Tibial artery (tissue), 4 donors: Measurements from ENCODE around the gene TNFRSF13B.
"Not testable (repeated sequence)": the region's sequence is repeated elsewhere in the genome, so short reads cannot be mapped to it uniquely, and the experiment has no call there.

ENCODE experiments used
- DNase-seq, 2 donors: peaks; one replicate each; pipeline ENCODE4 v3.0.0-alpha.2; 2019
- H3K27ac ChIP-seq, 2 donors: fragments of 200-600 bp; sonication (generic) in 1 of 2; 1 replicate in 1 of 2; 2 replicates in 1 of 2; pipeline ENCODE4 v1.5.1; 2018 to 2019; ENCODE audit warnings: mild to moderate bottlenecking in 1 of 2
- H3K27me3 ChIP-seq, 2 donors: fragments of 200-600 bp; sonication (generic) in 1 of 2; one replicate each; pipeline versions ENCODE4 v1.5.1 to v1.6.0; 2016 to 2019
- H3K36me3 ChIP-seq, 3 donors: fragments of 200-600 bp; sonication (generic) in 2 of 3; one replicate each; pipeline ENCODE4 v1.5.1; 2016 to 2019; ENCODE audit warnings: mild to moderate bottlenecking in 2 of 3
- H3K4me1 ChIP-seq, 4 donors: fragments of 200-600 bp; sonication (generic) in 2 of 4; 1 replicate in 3 of 4; 2 replicates in 1 of 4; pipeline ENCODE4 v1.5.1; 2016 to 2019
- H3K4me3 ChIP-seq, 2 donors: fragments of 200-600 bp; sonication (generic) in 1 of 2; 1 replicate in 1 of 2; 2 replicates in 1 of 2; pipeline ENCODE4 v1.5.1; 2018 to 2019; ENCODE audit warnings: mild to moderate bottlenecking in 2 of 2
- H3K9me3 ChIP-seq, 3 donors: fragments of 200-600 bp; sonication (generic) in 1 of 3; one replicate each; pipeline ENCODE4 v1.5.1; 2016 to 2019
- intact Hi-C: fragments of 100-400 bp; cut with DNase I; formaldehyde crosslinking; loops from one replicate; pipeline ENCODE4 v1.15.0; 2023; ENCODE audit warnings: low total_unique reads
- TF ChIP-seq, protein P1 (sequence below), 2 experiments: fragments of 200-600 bp in 1 of 2; fragments of 450-650 bp in 1 of 2; IDR thresholded peaks; one replicate each; pipeline ENCODE4 v1.5.1; 2017 to 2019; ENCODE audit warnings: antibody characterized with exemption in 2 of 2, mild to moderate bottlenecking in 1 of 2, moderate library complexity in 1 of 2

The TNFRSF13B gene

DNA sequence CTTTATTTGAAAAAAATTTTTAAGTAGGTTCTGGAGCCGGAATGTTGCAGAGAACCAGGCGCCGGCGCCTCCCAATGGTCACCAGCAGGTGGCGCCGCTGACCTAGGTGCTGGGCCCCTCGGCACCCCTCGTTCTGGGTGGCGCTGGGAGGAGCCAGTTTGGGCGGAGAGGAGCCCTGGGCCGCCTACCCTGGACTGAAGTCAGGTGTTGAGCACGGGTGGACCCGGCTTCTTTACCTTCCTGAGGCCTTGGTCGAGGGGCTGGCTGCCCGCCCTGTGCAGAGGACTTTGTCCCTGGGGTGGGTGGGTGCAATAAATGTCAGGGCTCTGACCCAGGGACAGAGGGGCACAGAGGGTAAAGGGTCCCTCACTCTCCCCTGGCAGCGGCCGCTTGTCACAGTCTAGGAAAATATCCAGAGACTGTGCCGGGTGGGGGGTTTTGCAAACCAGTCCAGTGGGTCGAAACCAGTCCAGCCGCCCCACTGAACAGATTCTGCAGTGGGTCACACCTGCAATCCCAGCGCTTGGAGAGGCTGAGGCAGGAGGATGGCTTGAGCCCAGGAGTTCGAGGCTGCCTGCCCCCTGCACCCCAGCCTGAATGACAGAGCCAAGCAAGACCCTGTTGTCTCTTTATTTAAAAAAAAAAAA lies 30.1 kb upstream of the TNFRSF13B start:
- intact Hi-C loops, result loop anchor here (5.0 to 10.0 kb wide), 4 partner anchors 123 to 310 kb away; partner anchors contain the start of genes FLCN and PLD6
- TF ChIP-seq, protein P1, sequence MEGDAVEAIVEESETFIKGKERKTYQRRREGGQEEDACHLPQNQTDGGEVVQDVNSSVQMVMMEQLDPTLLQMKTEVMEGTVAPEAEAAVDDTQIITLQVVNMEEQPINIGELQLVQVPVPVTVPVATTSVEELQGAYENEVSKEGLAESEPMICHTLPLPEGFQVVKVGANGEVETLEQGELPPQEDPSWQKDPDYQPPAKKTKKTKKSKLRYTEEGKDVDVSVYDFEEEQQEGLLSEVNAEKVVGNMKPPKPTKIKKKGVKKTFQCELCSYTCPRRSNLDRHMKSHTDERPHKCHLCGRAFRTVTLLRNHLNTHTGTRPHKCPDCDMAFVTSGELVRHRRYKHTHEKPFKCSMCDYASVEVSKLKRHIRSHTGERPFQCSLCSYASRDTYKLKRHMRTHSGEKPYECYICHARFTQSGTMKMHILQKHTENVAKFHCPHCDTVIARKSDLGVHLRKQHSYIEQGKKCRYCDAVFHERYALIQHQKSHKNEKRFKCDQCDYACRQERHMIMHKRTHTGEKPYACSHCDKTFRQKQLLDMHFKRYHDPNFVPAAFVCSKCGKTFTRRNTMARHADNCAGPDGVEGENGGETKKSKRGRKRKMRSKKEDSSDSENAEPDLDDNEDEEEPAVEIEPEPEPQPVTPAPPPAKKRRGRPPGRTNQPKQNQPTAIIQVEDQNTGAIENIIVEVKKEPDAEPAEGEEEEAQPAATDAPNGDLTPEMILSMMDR (IDR thresholded peaks at IDR 0.05), result peak; percentile 92 to 99
- Histone ChIP-seq H3K27ac (no peak overlapping the region), H3K36me3 (no peaks in the 10 kb centered on the region), H3K4me1 (peaks cover 0 to 30% (median 23%) of the 10 kb centered on the region in 4 donors), H3K9me3 (no peaks in the 10 kb centered on the region), H3K4me3 (no peak overlapping the region), H3K27me3 (peaks cover 0 to 7% of the 10 kb centered on the region in 2 donors)
- peak; percentile 65 to 85 for DNase-seq

- no peaks in the 10 kb centered on the region for H3K9me3 ChIP-seq
- no peak overlapping the region for H3K4me3 ChIP-seq
- intact Hi-C loops, result loop anchor here (5.0 to 10.0 kb wide), 4 partner anchors 124 to 311 kb away; partner anchors contain the start of genes FLCN and PLD6
- no peaks in the 10 kb centered on the region for H3K36me3 ChIP-seq
- peak in 1 of 2 donors; percentile 61 for DNase-seq
- H3K4me1 ChIP-seq, result peaks cover 0 to 30% (median 23%) of the 10 kb centered on the region in 4 donors
- TF ChIP-seq, protein P1 (IDR thresholded peaks at IDR 0.05), result no peak
- H3K27ac ChIP-seq, result no peak overlapping the region
- H3K27me3 ChIP-seq, result peaks cover 0 to 7% of the 10 kb centered on the region in 2 donors
Observed at GRCh38 chr17:17001076-17001777, 29.3 kb upstream of the TNFRSF13B start.

DNA sequence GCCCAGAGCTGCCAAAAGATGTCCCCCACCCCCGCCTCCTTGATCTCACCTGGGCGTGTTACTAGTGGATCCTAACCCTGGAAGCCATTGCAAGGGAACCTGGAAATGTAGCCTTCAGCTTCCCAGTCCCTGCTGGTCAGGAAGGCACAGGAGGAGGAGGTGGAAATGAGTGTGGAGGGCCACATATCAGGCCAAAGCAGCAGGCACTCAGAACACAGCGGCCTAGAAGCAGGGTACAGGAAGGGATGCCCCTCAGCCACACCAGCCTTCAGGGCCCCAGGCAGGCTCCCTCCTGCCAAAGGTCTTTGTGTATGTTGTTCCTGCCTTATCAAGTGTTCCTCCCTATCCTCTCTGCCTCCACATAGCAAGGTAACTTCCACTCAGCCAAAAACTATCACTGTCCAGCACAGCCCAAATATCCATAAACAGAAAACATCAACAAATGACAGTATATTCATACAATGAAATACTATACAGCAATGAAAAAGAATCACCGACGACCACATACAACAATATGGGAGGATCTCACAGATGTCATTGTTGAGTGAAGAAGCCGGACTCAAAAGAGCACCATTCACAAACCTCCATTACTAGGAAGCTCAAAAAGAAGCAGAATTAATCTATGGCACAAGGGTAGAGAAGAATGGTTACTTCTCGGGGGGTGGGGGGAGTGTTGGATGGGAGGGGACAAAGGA lies 28.2 kb upstream of the TNFRSF13B start:
- TF ChIP-seq, protein P1 (IDR thresholded peaks at IDR 0.05), result no peak
- intact Hi-C loops, result loop anchor here (5.0 to 10.0 kb wide), 4 partner anchors 125 to 312 kb away; partner anchors contain the start of genes FLCN and PLD6
- no peaks in the 10 kb centered on the region for H3K9me3 ChIP-seq
- peaks cover 0 to 24% (median 20%) of the 10 kb centered on the region in 4 donors for H3K4me1 ChIP-seq
- H3K36me3 ChIP-seq, result no peaks in the 10 kb centered on the region
- DNase-seq, result no peak
- H3K27ac ChIP-seq, result no peak overlapping the region
- peaks cover 0 to 7% of the 10 kb centered on the region in 2 donors for H3K27me3 ChIP-seq
- no peak overlapping the region for H3K4me3 ChIP-seq

DNA sequence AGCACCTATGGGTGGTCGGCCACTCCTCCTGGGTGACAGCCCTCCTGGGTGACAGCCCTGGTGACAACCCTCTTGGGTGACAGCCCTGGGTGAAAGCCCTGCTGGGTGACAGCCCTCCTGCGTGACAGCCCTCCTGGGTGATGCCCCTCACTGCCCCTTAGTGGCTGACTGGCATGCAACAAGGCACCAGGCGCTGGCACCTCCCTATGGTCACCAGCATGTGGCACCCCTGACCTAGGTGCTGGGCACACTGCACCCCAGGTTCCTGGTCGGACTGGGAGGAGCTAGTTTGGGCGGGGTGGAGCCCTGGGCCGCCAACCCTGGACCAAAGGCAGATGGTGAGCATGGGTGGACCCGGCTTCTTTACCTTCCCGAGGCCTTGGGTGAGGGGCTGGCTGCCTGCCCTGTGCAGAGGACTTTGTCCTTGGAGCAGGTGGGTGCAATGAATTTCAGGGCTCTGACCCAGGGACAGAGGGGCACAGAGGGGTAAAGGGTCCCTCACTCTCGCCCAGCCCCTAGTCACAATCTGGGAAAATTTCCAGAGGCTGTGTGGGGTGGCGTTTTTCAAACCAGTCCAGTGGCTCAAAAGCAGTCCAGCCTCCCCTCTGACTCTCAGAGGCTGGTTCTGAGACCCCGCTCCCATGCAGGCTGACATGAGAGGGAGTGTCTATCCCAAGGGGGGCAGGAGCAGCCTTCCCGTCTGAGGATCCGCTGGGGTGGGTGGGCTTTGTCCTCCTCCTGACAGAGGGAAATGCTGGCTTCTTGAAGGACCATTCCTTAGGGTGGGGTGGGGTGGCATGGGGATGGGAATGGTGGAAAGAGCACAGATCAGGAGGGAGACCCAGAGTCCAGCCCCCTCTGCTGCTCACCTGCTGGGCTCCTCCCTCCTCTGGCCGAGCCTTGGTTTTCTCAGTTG lies 25.9 kb upstream of the TNFRSF13B start:
- intact Hi-C loops, result no loop called here
- peak in 1 of 2 donors; percentile 61 for DNase-seq

DNA sequence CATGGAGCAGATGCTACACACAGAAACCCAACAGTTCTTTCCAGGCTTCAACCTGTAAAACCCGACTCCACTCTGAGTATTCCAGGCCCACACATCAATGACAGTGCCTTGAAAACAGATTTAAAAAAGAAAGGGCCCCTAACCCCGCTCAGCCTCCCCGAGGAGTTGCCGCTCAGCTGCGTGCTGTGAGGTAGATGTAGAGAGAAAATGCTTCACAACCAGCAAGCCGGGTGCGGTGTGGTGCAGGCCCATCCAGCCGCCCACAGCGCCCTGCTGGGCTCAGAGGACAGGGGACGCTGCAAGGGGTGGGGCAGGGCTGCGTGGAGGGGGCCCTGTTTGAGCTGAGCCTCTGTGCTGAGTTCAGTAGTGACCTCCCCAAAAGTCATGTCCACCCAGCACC lies 24.8 kb upstream of the TNFRSF13B start:
- H3K4me3 ChIP-seq, H3K9me3 ChIP-seq, H3K4me1 ChIP-seq, H3K36me3 ChIP-seq, H3K27me3 ChIP-seq, H3K27ac ChIP-seq, intact Hi-C loops: not testable (repeated sequence)
- peak in 1 of 2 donors; percentile 56 for DNase-seq

More for the DNA sequence above, 25.9 kb upstream of the TNFRSF13B start:
- Histone ChIP-seq H3K4me3 (no peak overlapping the region), H3K27me3 (peaks cover 0 to 7% of the 10 kb centered on the region in 2 donors), H3K27ac (no peak overlapping the region), H3K36me3 (no peaks in the 10 kb centered on the region), H3K4me1 (peaks cover 0 to 11% (median 9%) of the 10 kb centered on the region in 4 donors), H3K9me3 (no peaks in the 10 kb centered on the region)
- TF ChIP-seq, protein P1 (IDR thresholded peaks at IDR 0.05), result no peak
